Measurements from ENCODE around the gene KPNB1.
A peak's percentile ranks its signal among the peaks of the same experiment; 100 is the strongest.

Gene KPNB1

GRCh38 chr17:47713980-47714700 lies 64.4 kb downstream of the KPNB1 start:
- peaks cover 12% of the 10 kb centered on the region for H3K27me3 ChIP-seq (ENCODE audit: insufficient read depth, poor library complexity, severe bottlenecking)
- no peak overlapping the region for H3K27ac ChIP-seq (replicated peaks)
- TF ChIP-seq REST (IDR thresholded peaks at IDR 0.05; ENCODE audit: insufficient replicate concordance, low read depth), result peak; percentile 66
- no peak for TF ChIP-seq CTCF (IDR thresholded peaks at IDR 0.05; ENCODE audit: insufficient read depth, low read length)
- no peak for TF ChIP-seq POLR2AphosphoS5 (IDR thresholded peaks at IDR 0.05; ENCODE audit: low read depth)
- TF ChIP-seq SPI1 (IDR thresholded peaks at IDR 0.05; ENCODE audit: borderline replicate concordance, low read depth), result no peak
- no peak for TF ChIP-seq GABPA (IDR thresholded peaks at IDR 0.05; ENCODE audit: low read depth)
- no peak overlapping the region for H3K4me3 ChIP-seq (replicated peaks; ENCODE audit: insufficient read depth, low read length)
- no peak for DNase-seq (ENCODE audit: low read depth in 1 of 2, low spot score in 1 of 2)

DNA sequence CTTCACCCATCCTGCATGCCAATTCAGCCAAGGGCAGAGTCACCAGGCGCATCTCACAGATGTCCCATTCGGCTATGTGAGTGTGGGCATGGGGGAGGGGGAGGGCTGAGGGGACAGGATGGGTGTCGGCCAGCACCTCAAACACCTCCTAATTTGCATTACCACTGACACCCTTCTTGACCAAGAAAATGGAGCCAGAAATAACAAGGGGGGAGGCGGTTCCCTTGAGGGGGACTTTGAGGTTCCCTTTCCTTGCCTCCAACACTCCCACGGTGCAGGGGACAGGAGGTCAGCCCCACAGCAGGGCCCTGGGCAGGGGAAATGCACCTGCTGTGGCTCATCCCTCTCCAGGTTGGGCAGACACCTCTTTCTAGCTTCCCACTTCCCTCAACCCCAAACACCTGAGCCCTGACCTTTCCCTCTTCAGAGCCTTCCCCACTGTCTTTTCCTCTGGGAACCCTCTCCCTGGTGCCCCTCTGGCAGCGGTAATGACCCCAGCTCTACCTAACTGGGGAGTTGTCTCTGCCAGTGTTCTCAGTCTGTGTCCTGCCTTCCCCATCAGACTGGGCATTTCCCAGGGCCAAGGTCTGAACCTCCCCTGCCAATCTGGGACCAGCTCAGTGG lies 65.2 kb downstream of the KPNB1 start:
- Histone ChIP-seq H3K27ac (replicated peaks) (no peak overlapping the region), H3K27me3 (ENCODE audit: insufficient read depth, poor library complexity, severe bottlenecking) (peaks cover 14% of the 10 kb centered on the region), H3K4me3 (replicated peaks; ENCODE audit: insufficient read depth, low read length) (no peak overlapping the region)
- DNase-seq (ENCODE audit: low read depth in 1 of 2, low spot score in 1 of 2), result no peak
- TF ChIP-seq POLR2AphosphoS5 (IDR thresholded peaks at IDR 0.05; ENCODE audit: low read depth) (no peak), SPI1 (IDR thresholded peaks at IDR 0.05; ENCODE audit: borderline replicate concordance, low read depth) (no peak), GABPA (IDR thresholded peaks at IDR 0.05; ENCODE audit: low read depth) (no peak), REST (IDR thresholded peaks at IDR 0.05; ENCODE audit: insufficient replicate concordance, low read depth) (no peak), CTCF (IDR thresholded peaks at IDR 0.05; ENCODE audit: insufficient read depth, low read length) (no peak)

DNA sequence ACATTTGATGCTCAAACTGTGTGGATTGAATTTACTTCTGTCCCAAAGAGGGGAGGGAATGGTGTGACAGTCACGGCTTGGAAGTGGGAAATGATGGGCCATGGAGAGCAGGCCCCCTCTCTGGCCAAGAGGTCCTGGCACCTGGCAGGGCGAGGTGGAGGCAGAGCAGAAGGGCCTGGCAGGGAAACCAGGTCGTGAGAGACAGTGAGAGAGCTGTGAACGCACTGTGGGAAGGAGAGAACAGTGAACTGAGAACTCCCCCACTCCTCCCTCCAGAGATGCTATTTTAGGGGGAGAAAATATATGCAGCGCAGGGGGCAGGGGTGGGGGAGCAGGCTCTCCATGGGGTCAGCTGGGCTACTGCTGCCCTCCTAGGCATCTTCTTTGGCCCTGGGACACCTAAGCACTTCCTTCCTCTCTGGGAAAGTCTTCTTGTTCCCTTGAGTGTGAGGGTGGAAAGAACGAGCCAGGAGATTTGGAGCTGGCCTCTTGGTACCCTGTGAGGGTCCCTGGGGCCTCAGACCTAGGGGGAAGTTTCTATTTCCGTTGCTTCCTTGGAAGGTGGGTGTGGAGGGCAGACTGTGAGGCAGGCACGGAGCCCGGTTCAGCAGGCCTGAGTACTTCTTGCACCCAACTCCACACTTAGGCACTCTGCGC lies 66.1 kb downstream of the KPNB1 start:
- no peak for DNase-seq (ENCODE audit: low read depth in 1 of 2, low spot score in 1 of 2)
- H3K27ac ChIP-seq (replicated peaks), result no peak overlapping the region
- no peak for TF ChIP-seq GABPA (IDR thresholded peaks at IDR 0.05; ENCODE audit: low read depth)
- no peak for TF ChIP-seq SPI1 (IDR thresholded peaks at IDR 0.05; ENCODE audit: borderline replicate concordance, low read depth)
- no peak for TF ChIP-seq POLR2AphosphoS5 (IDR thresholded peaks at IDR 0.05; ENCODE audit: low read depth)
- no peak for TF ChIP-seq REST (IDR thresholded peaks at IDR 0.05; ENCODE audit: insufficient replicate concordance, low read depth)
- no peak for TF ChIP-seq CTCF (IDR thresholded peaks at IDR 0.05; ENCODE audit: insufficient read depth, low read length)
- no peak overlapping the region for H3K4me3 ChIP-seq (replicated peaks; ENCODE audit: insufficient read depth, low read length)
- peaks cover 20% of the 10 kb centered on the region for H3K27me3 ChIP-seq (ENCODE audit: insufficient read depth, poor library complexity, severe bottlenecking)
